PFSK-1 (cell line): Measurements from ENCODE around the gene HS6ST3.

Experiments
- FOXP2 ChIP-seq: optimal IDR thresholded peaks from 2 replicates; pipeline ENCODE3; 2011; ENCODE audit warnings: borderline replicate concordance, control low read depth, inconsistent platforms; ENCODE audit not compliant: insufficient read depth; ENCODE audit errors: extremely low read length, extremely low read depth
- POLR2AphosphoS5 ChIP-seq: IDR thresholded peaks from 2 replicates; pipeline ENCODE4 v1.6.1; 2012; ENCODE audit warnings: low read depth, mild to moderate bottlenecking, control low read depth, low read length, moderate library complexity
- REST ChIP-seq, 2 experiments: IDR thresholded peaks; 2 replicates each; pipeline versions ENCODE4 v1.6.1 to v1.8.0; 2011 to 2012; ENCODE audit warnings: low read depth in 2 of 2, low read length in 2 of 2, control low read depth in 1 of 2, inconsistent platforms in 1 of 2, mild to moderate bottlenecking in 1 of 2, moderate library complexity in 1 of 2; ENCODE audit not compliant: insufficient read depth in 1 of 2
- SIN3A ChIP-seq: IDR thresholded peaks from 2 replicates; pipeline ENCODE4 v1.6.1; 2012; ENCODE audit warnings: mild to moderate bottlenecking, low read length, moderate library complexity, borderline replicate concordance; ENCODE audit not compliant: insufficient read depth
- TAF1 ChIP-seq: IDR thresholded peaks from 2 replicates; pipeline ENCODE4 v1.6.1; 2012; ENCODE audit warnings: low read length, control low read depth, borderline replicate concordance; ENCODE audit not compliant: insufficient read depth

HS6ST3 gene

GRCh38 chr13:96779691-96780090 lies 689.8 kb downstream of the HS6ST3 start:
- TF ChIP-seq SIN3A (no peak), REST (IDR thresholded peaks at IDR 0.05; ENCODE audit: insufficient read depth in 1 of 2, low read depth in 2 of 2, low read length in 2 of 2) (no peak), POLR2AphosphoS5 (no peak), TAF1 (no peak), FOXP2 (no peak)

GRCh38 chr13:96780105-96780504 lies 690.2 kb downstream of the HS6ST3 start:
- TF ChIP-seq TAF1 = no peak
- no peak for TF ChIP-seq SIN3A
- no peak for TF ChIP-seq REST (IDR thresholded peaks at IDR 0.05; ENCODE audit: insufficient read depth in 1 of 2, low read depth in 2 of 2, low read length in 2 of 2)
- no peak for TF ChIP-seq FOXP2
- TF ChIP-seq POLR2AphosphoS5 = no peak

GRCh38 chr13:96781141-96781540 lies 691.2 kb downstream of the HS6ST3 start:
- no peak for TF ChIP-seq POLR2AphosphoS5

GRCh38 chr13:96782186-96782585 lies 692.3 kb downstream of the HS6ST3 start:
- no peak for TF ChIP-seq SIN3A
- no peak for TF ChIP-seq TAF1
- no peak for TF ChIP-seq REST (IDR thresholded peaks at IDR 0.05; ENCODE audit: insufficient read depth in 1 of 2, low read depth in 2 of 2, low read length in 2 of 2)
- TF ChIP-seq FOXP2 = no peak
- TF ChIP-seq POLR2AphosphoS5 = no peak

- TF ChIP-seq POLR2AphosphoS5 = no peak
- no peak for TF ChIP-seq TAF1
- no peak for TF ChIP-seq SIN3A
- TF ChIP-seq REST (IDR thresholded peaks at IDR 0.05; ENCODE audit: insufficient read depth in 1 of 2, low read depth in 2 of 2, low read length in 2 of 2) = no peak
- TF ChIP-seq FOXP2 = no peak
Measured at GRCh38 chr13:96783057-96783456, 693.1 kb downstream of the HS6ST3 start.
